Measurements from ENCODE around the gene ACP5.
"Not testable (repeated sequence)": the region's sequence is repeated elsewhere in the genome, so short reads cannot be mapped to it uniquely, and the experiment has no call there.

- TF ChIP-seq TSHZ2 (CRISPR knock-in tag; IDR thresholded peaks at IDR 0.05); POU6F1 (CRISPR knock-in tag; IDR thresholded peaks at IDR 0.05; ENCODE audit: borderline replicate concordance, low read depth); PATZ1 (CRISPR knock-in tag; IDR thresholded peaks at IDR 0.05; ENCODE audit: borderline replicate concordance); CSRNP3 (CRISPR knock-in tag; IDR thresholded peaks at IDR 0.05); ZFP30 (CRISPR knock-in tag; IDR thresholded peaks at IDR 0.05); ZC3H10 (CRISPR knock-in tag; IDR thresholded peaks at IDR 0.05): not testable (repeated sequence)
Measured at GRCh38 chr19:11573354-11573753, 4.1 kb downstream of the ACP5 start.

All from SK-N-SH treated with all-trans-retinoic acid at 6 μM for 48 hours (cell line).